Colonic mucosa (tissue), 4 donors: ENCODE results near the gene CDC42EP4. TPM values are rescaled to one million over a fixed set of nuclear protein-coding genes. Genes with fewer than 3 reads are reported as not detected.

ENCODE experiments used
- DNase-seq: peaks from one replicate; pipeline ENCODE4 v3.0.0-alpha.2; 2020
- H3K27ac ChIP-seq: fragments of 200-600 bp; one replicate; pipeline ENCODE4 v1.8.0; 2021
- H3K27me3 ChIP-seq: fragments of 200-600 bp; one replicate; pipeline ENCODE4 v1.8.0; 2021
- H3K36me3 ChIP-seq: fragments of 200-600 bp; one replicate; pipeline ENCODE4 v1.8.0; 2021
- H3K4me1 ChIP-seq: fragments of 200-600 bp; one replicate; pipeline ENCODE4 v1.8.0; 2021; ENCODE audit warnings: mild to moderate bottlenecking
- H3K4me3 ChIP-seq: fragments of 200-600 bp; one replicate; pipeline ENCODE4 v1.8.0; 2021
- H3K9ac ChIP-seq, 2 donors: one replicate each; pipeline ENCODE4 v1.7.0; 2013; ENCODE audit warnings: control low read depth in 2 of 2, low read depth in 2 of 2, low read length in 2 of 2
- H3K9me3 ChIP-seq: fragments of 200-600 bp; one replicate; pipeline ENCODE4 v1.8.0; 2021
- CTCF ChIP-seq: fragments of 200-600 bp; IDR thresholded peaks from one replicate; pipeline ENCODE4 v1.8.0; 2022; ENCODE audit warnings: antibody characterized with exemption, mild to moderate bottlenecking
- intact Hi-C: fragments of 100-400 bp; cut with DNase I; formaldehyde crosslinking; loops from one replicate; pipeline ENCODE4 v1.14.1; 2022
- total RNA-seq, 2 donors: library from RNA; stranded (reverse); fragmentation: NEBNext Ultra II Directional in 1 of 2; extraction: Animal tissue kit (Norgen Biotek cat#: 25700) in 1 of 2; gene quantifications; one replicate each; pipeline ENCODE4 v1.2.1, GENCODE V29; 2021
- donor health status: healthy.
- donor health status: DM: no; HTN: no; CAD: no.
- donor health status: DM: no; HTN: no; CAD: no.

The CDC42EP4 gene
- total RNA-seq, 2 donors from 2014 or later, result 52.8 to 65.3 TPM

- no peak for DNase-seq
- H3K27ac ChIP-seq, result no peak overlapping the region
- H3K27me3 ChIP-seq, result no peaks in the 10 kb centered on the region
- no peak overlapping the region for H3K9ac ChIP-seq
- H3K4me1 ChIP-seq, result peaks cover 1% of the 10 kb centered on the region
- TF ChIP-seq CTCF, result no peak
- no peaks in the 10 kb centered on the region for H3K9me3 ChIP-seq
- intact Hi-C loops, result loop anchor here (5.0 kb wide), 1 partner anchor 55 kb away; the partner anchor contains the start of gene CDC42EP4
- no peak overlapping the region for H3K4me3 ChIP-seq
- no peaks in the 10 kb centered on the region for H3K36me3 ChIP-seq
Measured at GRCh38 chr17:73257516-73257915, 54.3 kb downstream of the CDC42EP4 start.

GRCh38 chr17:73256220-73256619, 55.6 kb downstream of the CDC42EP4 start:
- no peak overlapping the region for H3K4me3 ChIP-seq
- no peaks in the 10 kb centered on the region for H3K36me3 ChIP-seq
- intact Hi-C loops, result loop anchor here (1.0 to 5.0 kb wide), 2 partner anchors 56 to 113 kb away; partner anchors contain the start of gene CDC42EP4
- no peak for TF ChIP-seq CTCF
- H3K4me1 ChIP-seq, result no peaks in the 10 kb centered on the region
- no peaks in the 10 kb centered on the region for H3K9me3 ChIP-seq
- H3K27ac ChIP-seq, result no peak overlapping the region
- no peaks in the 10 kb centered on the region for H3K27me3 ChIP-seq
- no peak for DNase-seq
- H3K9ac ChIP-seq, result no peak overlapping the region

- Histone ChIP-seq H3K4me1 (no peaks in the 10 kb centered on the region), H3K4me3 (no peak overlapping the region), H3K9me3 (no peaks in the 10 kb centered on the region), H3K27ac (no peak overlapping the region), H3K27me3 (no peaks in the 10 kb centered on the region), H3K9ac (no peak overlapping the region), H3K36me3 (no peaks in the 10 kb centered on the region)
- peak; percentile 98 for TF ChIP-seq CTCF
- peak; percentile 51 for DNase-seq
- intact Hi-C loops, result loop anchor here (1.0 to 5.0 kb wide), 2 partner anchors 57 to 114 kb away; partner anchors contain the start of gene CDC42EP4
Measured at GRCh38 chr17:73255671-73256181, 56.1 kb downstream of the CDC42EP4 start.

GRCh38 chr17:73251871-73252270, 59.9 kb downstream of the CDC42EP4 start:
- no peak overlapping the region for H3K27ac ChIP-seq
- no peaks in the 10 kb centered on the region for H3K4me1 ChIP-seq
- H3K27me3 ChIP-seq, result no peaks in the 10 kb centered on the region
- H3K36me3 ChIP-seq, result no peaks in the 10 kb centered on the region
- TF ChIP-seq CTCF, result no peak
- no peaks in the 10 kb centered on the region for H3K9me3 ChIP-seq
- DNase-seq, result no peak
- no peak overlapping the region for H3K4me3 ChIP-seq
- H3K9ac ChIP-seq, result no peak overlapping the region
- intact Hi-C loops, result no loop called here

GRCh38 chr17:73250851-73251640, 60.8 kb downstream of the CDC42EP4 start:
- no peak for TF ChIP-seq CTCF
- H3K9ac ChIP-seq, result no peak overlapping the region
- no peak overlapping the region for H3K27ac ChIP-seq
- H3K4me3 ChIP-seq, result no peak overlapping the region
- no peaks in the 10 kb centered on the region for H3K4me1 ChIP-seq
- H3K36me3 ChIP-seq, result no peaks in the 10 kb centered on the region
- intact Hi-C loops, result no loop called here
- no peaks in the 10 kb centered on the region for H3K9me3 ChIP-seq
- no peak for DNase-seq
- H3K27me3 ChIP-seq, result no peaks in the 10 kb centered on the region
